Left renal pelvis (tissue), 4 donors: ENCODE results near the gene MLX. TPM values are rescaled to one million over a fixed set of nuclear protein-coding genes. Genes with fewer than 3 reads are reported as not detected.
"Not testable (repeated sequence)": the region's sequence is repeated elsewhere in the genome, so short reads cannot be mapped to it uniquely, and the experiment has no call there.

Experiments used
- DNase-seq, 4 donors: peaks; one replicate each; pipeline ENCODE4 v3.0.0-alpha.2; 2013; ENCODE audit warnings: low read depth in 4 of 4, low spot score in 3 of 4
- polyA plus RNA-seq, 4 donors: library from polyadenylated mRNA; unstranded; fragments of 120-200 nt; gene quantifications; one replicate each; pipeline ENCODE4 v1.2.1, GENCODE V29; 2013; ENCODE audit not compliant: insufficient read length in 4 of 4

The MLX gene
- polyA plus RNA-seq, 4 donors, result 33.5 to 41.3 (median 36.0) TPM

- DNase-seq, result peak in 1 of 4 donors; percentile 70
Measured at GRCh38 chr17:42536048-42536371, 30.9 kb upstream of the MLX start, which contains the start of gene NAGLU. Gene NAGLU (plus strand): TSS chr17:42536241. CDS start chr17:42536273, 32 bp downstream.

DNA sequence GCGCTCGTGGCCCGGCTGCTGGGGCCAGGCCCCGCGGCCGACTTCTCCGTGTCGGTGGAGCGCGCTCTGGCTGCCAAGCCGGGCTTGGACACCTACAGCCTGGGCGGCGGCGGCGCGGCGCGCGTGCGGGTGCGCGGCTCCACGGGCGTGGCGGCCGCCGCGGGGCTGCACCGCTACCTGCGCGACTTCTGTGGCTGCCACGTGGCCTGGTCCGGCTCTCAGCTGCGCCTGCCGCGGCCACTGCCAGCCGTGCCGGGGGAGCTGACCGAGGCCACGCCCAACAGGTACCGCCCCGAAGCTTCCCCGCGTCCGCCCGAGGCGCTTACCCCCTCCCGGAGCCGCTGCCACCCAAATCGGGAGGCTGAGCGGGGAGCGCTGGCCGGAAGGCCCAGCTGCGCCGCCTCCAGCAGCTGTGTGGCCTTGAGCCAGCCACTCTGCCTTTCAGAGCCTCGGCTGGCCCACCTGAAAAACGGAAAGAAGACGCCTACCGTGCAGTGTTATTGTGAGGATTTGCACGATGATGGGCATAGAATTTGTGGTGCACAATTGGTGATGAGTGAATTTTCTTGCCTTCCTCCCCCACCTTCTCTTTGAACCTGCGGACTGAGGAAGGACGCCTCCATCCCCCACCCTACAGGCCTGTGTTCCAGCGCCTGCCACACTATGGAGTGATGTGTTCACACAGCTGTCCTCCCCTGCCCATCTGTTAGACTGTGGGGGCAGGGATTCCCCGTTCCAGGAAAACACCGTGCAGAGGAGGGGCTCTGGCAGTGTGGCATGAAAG, 30.3 kb upstream of the MLX start:
- DNase-seq, result no peak

DNA sequence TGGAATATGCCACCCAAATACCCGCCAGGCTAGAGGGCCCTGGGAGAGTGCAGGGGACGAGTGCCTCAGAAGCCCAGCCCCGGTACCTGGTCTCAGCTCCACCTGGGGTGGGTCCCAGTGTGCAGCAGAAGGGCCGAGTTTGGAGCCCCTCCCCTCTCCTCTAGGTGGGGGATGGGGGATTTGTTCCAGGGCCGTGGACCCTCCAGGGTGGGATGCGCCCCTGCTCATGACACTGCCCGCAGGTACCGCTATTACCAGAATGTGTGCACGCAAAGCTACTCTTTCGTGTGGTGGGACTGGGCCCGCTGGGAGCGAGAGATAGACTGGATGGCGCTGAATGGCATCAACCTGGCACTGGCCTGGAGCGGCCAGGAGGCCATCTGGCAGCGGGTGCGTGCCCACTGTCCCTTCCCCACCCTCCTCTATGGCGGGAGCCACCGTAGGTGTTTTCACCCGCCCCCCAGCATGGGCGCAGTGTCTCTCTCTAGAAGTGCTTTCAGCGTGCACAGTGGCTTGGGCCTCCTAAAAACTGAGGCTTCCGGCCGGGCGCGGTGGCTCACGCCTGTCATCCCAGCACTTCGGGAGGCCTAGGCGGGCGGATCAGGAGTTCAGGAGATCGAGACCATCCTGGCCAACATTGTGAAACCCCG, 29.6 kb upstream of the MLX start:
- no peak for DNase-seq

GRCh38 chr17:42537826-42538451, 29.0 kb upstream of the MLX start:
- no peak for DNase-seq

DNA sequence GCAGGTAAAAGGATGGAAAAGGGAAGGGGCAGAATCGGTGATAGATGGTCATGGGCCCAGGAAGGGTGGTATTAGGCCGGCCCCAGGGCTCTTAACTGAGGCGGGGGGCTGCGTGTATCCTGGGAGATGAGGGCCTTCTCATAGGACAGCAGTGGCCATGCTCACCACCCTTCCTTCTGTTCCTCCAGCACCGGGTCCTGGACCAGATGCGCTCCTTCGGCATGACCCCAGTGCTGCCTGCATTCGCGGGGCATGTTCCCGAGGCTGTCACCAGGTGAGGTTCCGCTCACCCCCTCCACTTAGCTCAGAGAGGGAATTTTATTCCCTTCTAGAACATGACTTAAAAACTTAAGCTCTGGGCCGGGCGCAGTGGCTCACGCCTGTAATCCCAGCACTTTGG, 28.4 kb upstream of the MLX start:
- no peak for DNase-seq

DNA sequence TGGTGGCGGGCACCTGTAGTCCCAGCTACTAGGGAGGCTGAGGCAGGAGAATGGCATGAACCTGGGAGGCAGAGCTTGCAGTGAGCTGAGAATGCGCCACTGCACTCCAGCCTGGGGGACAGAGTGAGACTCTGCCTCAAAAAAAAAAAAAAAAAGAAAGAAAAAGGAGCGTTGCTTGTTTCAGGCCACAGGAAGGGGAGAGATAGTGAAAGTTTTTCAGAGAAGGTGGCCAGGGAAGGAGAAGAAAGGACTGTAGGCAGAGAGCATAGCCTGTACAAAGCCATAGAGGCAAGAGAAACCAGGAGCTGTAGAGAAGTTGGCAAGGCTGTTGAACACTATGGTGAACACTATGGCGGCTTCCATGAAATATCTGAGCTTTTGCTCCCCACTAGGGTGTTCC, 26.3 kb upstream of the MLX start:
- not testable (repeated sequence) for DNase-seq

DNA sequence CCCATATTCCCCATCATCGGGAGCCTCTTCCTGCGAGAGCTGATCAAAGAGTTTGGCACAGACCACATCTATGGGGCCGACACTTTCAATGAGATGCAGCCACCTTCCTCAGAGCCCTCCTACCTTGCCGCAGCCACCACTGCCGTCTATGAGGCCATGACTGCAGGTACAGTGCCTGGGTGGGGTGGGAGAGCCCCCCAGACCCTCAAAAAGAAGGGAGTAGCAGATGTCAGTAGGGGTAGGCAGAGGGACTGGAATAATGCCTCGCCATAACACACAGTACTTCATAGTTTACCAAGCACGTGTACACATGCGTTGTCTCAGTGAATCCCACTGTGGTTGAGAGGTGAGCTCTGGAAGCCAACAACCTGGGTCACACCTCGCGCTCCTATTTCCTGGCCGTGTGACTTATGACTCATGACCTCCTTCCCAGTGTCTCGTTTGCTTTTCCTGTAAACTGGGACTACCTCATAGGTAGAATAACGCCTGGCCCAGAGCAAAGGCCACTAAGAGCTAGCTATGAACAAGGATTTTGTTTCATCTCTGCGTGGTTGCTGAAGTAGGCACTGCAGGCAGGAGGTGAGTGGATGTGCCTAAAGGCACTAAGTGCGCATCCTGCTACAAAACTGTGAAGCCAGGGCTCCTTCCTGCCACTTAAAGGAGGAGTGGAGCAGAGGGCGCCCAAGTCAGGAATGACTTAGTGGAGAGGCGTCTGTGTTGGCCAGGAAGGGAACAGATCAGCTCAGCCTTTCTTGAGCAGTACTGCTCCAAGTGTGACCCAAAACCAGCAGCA, 25.7 kb upstream of the MLX start:
- no peak for DNase-seq

GRCh38 chr17:42543190-42544079, 23.5 kb upstream of the MLX start:
- no peak for DNase-seq

GRCh38 chr17:42544874-42545283, 22.0 kb upstream of the MLX start:
- no peak for DNase-seq

- not testable (repeated sequence) for DNase-seq
Measured at GRCh38 chr17:42545755-42546505, 21.0 kb upstream of the MLX start.

DNA sequence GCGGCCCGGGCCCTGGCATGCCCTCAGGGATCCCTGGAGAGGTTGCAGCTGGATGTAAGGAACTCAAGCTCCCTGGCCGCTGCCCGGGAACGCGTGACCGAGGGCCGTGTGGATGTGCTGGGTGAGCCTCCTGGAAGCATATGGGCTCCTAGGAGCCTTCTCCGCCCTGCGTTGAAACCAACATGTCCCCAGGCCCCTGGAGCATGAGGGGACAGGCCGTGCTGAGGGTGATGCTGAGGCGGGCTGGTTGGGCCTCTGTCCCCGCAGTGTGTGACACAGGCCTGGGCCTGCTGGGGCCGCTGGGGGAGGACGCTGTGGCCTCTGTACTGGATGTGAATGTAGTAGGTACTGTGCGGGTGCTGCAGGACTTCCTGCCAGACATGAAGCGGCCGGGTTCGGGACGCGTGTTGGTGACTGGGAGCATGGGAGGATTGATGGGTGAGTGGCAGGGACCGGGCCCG, 19.9 kb upstream of the MLX start:
- DNase-seq, result no peak

GRCh38 chr17:42547698-42548069, 19.2 kb upstream of the MLX start:
- no peak for DNase-seq

DNA sequence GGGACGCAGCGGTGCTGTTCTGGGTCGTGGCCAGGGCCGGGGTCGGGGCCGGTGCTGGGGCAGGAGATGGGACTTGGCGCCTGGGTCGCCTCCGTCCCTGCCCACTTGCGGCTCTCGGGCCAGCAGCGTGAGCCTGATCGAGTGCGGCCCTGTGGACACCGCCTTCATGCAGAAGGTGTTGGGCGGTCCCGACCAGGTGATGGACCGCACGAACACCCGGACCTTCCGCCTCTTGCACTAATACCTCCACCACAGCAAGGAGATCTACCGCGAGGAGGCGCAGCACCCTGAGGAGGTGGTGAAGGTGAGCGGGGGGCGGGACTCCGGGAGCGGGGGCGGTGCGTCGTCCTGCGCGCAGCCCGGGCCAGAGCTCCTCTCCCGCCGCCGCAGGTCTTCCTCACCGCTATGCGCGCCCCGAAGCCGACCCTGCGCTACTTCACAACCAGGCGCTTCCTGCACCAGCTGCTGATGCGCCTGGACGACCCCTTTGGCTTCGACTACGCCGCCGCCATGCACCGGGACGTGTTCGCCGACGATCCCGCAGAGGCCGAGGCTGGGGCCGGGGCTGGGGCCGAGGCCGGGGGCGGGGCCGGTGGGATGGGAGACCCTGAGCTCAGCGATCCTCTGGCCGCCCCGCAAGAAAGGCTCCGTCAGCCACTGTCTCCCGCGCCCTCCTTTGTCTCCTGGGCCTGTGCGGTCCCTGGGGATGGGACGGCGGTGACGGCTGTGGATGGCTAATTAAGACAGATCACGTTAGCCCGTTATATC, 18.6 kb upstream of the MLX start:
- DNase-seq, result no peak

GRCh38 chr17:42548993-42549755, 17.7 kb upstream of the MLX start:
- no peak for DNase-seq

DNA sequence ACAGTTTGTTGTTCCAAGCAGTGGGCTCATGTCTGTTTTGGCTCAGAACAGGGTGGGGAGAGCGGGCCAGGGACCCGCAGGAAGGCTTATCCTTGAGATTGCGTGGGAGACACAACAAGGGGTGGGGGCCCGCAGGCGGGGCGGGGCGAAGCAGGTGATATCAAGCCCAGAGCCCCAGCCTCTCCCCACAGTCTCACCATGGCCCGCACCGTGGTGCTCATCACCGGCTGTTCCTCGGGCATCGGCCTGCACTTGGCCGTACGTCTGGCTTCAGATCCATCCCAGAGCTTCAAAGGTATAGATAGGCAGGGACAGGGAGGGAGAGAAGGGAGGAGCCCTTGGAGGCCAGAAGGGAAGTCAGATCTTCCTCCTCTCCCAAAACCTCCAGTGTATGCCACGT, 14.2 kb upstream of the MLX start, which contains the start of gene HSD17B1:
HSD17B1 (plus strand) TSS at position 188 of the 400 bp plus-strand sequence; CDS start at position 199, 11 bp downstream.
- not testable (repeated sequence) for DNase-seq

GRCh38 chr17:42553161-42553818, 13.6 kb upstream of the MLX start:
- DNase-seq, result no peak

DNA sequence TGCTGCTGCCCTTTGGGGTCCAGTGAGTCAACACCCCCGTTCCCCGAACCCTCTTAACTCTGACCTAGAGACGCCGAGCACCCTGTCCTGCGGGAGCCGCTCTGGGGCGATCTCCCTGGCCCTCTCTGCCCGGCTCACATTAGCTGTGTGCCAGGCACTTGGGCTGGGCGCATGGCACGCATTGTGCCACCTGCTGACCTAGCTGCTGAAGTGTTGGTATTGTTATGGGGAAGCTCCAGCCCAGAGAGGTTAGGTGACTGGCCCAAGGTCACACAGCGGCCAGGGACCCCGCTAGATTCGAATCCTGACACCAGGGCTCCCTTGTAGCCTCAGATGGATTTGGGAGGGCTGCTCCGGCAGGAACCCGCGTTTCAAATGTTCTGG, 13.0 kb upstream of the MLX start:
- no peak for DNase-seq
